ENCODE results near the gene MPL. TPM values are rescaled to one million over a fixed set of nuclear protein-coding genes. Genes with fewer than 3 reads are reported as not detected.

MPL gene
- total and polyA plus RNA-seq, 2 of the 13 experiments (the other 11 are each of a cell fraction or from before 2014, with no cell fraction given), result not detected

GRCh38 chr1:43367026-43367903 is 29.6 kb downstream of the MPL start (continued):
- no peak for TF ChIP-seq ZFP37 (CRISPR knock-in tag; IDR thresholded peaks at IDR 0.05; ENCODE audit: borderline replicate concordance)
- TF ChIP-seq ZNF296 (CRISPR knock-in tag; conservative IDR thresholded peaks at IDR 0.05), result 0 out of 2 replicates have a peak, but pooled peaks have one; percentile 25
- TF ChIP-seq GTF3A (CRISPR knock-in tag; conservative IDR thresholded peaks at IDR 0.05), result no peak
- TF ChIP-seq ZNF367 (CRISPR knock-in tag; IDR thresholded peaks at IDR 0.05; ENCODE audit: borderline replicate concordance), result no peak
- TF ChIP-seq ISL2 (CRISPR knock-in tag; IDR thresholded peaks at IDR 0.05), result no peak
- 0 out of 2 replicates have a peak, but pooled peaks have one; percentile 29 for TF ChIP-seq CCDC6 (CRISPR knock-in tag; IDR thresholded peaks at IDR 0.05)
- TF ChIP-seq ZNF773 (CRISPR knock-in tag; IDR thresholded peaks at IDR 0.05; ENCODE audit: borderline replicate concordance), result no peak
- TF ChIP-seq ATF7 (IDR thresholded peaks at IDR 0.05), result no peak
- TF ChIP-seq ATF7 (CRISPR knock-in tag; IDR thresholded peaks at IDR 0.05), result no peak
- TF ChIP-seq NFYB (CRISPR knock-in tag; IDR thresholded peaks at IDR 0.05), result no peak
- no peak for TF ChIP-seq AGO1 (IDR thresholded peaks at IDR 0.05; ENCODE audit: low read depth, low read length, poor library complexity, severe bottlenecking)
- peak; percentile 48; the same call in 1 of the 2 replicates for TF ChIP-seq ZNF687 (CRISPR knock-in tag; IDR thresholded peaks at IDR 0.05)
- TF ChIP-seq ZNF576 (CRISPR knock-in tag; IDR thresholded peaks at IDR 0.05), result no peak
- TF ChIP-seq ZNF337 (CRISPR knock-in tag; IDR thresholded peaks at IDR 0.05; ENCODE audit: borderline replicate concordance, low read depth), result peak; percentile 3; the same call in 1 of the 2 replicates
- no peak for TF ChIP-seq LCORL (IDR thresholded peaks at IDR 0.05)
- peak; percentile 62; the same call in 1 of the 2 replicates for TF ChIP-seq LCORL (CRISPR knock-in tag; IDR thresholded peaks at IDR 0.05)
- TF ChIP-seq RBFOX2 (IDR thresholded peaks at IDR 0.05; ENCODE audit: low read depth, low read length), result peak; percentile 56; the same call in 1 of the 2 replicates
- no peak for TF ChIP-seq ZNF543 (CRISPR knock-in tag; IDR thresholded peaks at IDR 0.05)
- TF ChIP-seq TARDBP (CRISPR knock-in tag; IDR thresholded peaks at IDR 0.05), result no peak
- peak; percentile 21; the same call in 1 of the 2 replicates for TF ChIP-seq NFE2L1 (CRISPR knock-in tag; IDR thresholded peaks at IDR 0.05; ENCODE audit: borderline replicate concordance)
- no peak for TF ChIP-seq ZMYM2 (CRISPR knock-in tag; IDR thresholded peaks at IDR 0.05)
- TF ChIP-seq DRAP1 (CRISPR knock-in tag; IDR thresholded peaks at IDR 0.05), result no peak
- TF ChIP-seq ZFP91 (CRISPR knock-in tag; IDR thresholded peaks at IDR 0.05; ENCODE audit: borderline replicate concordance), result no peak
- no peak for TF ChIP-seq ZNF709 (CRISPR knock-in tag; IDR thresholded peaks at IDR 0.05)

Measured in HepG2 (cell line).